Measurements from ENCODE around the gene PIK3R4.

GRCh38 chr3:130779031-130779430 is 32.4 kb upstream of the PIK3R4 start:
- no peak for TF ChIP-seq CTCF (conservative IDR thresholded peaks at IDR 0.05 in 1 of 2, IDR thresholded peaks at IDR 0.05 in 1 of 2; ENCODE audit: extremely low read depth in 1 of 2, insufficient read depth in 1 of 2, low read depth in 1 of 2, low read length in 2 of 2)
- no peak for TF ChIP-seq EZH2 (IDR thresholded peaks at IDR 0.05; ENCODE audit: borderline replicate concordance, low read length)

All from mammary epithelial cell (primary cell).